Testis (tissue), 5 donors: ENCODE measurements around the gene NUP160. TPM values are rescaled to one million over a fixed set of nuclear protein-coding genes. Genes with fewer than 3 reads are reported as not detected.
A peak's percentile ranks its signal among the peaks of the same experiment; 100 is the strongest.
"Not testable (repeated sequence)": the region's sequence is repeated elsewhere in the genome, so short reads cannot be mapped to it uniquely, and the experiment has no call there.

Source experiments
- DNase-seq: peaks from one replicate; pipeline ENCODE4 v3.0.0-alpha.2; 2019
- H3K27ac ChIP-seq, 2 donors: fragments of 200-600 bp; sonication (generic); one replicate each; pipeline ENCODE4 v1.5.1; 2019
- H3K27me3 ChIP-seq: fragments of 200-600 bp; sonication (generic); one replicate; pipeline ENCODE4 v1.5.1; 2019
- H3K36me3 ChIP-seq: fragments of 200-600 bp; sonication (generic); one replicate; pipeline ENCODE4 v1.5.1; 2017; ENCODE audit warnings: low read depth; ENCODE audit errors: missing control alignments
- H3K4me1 ChIP-seq: fragments of 200-600 bp; sonication (generic); one replicate; pipeline ENCODE4 v1.5.1; 2019
- H3K4me3 ChIP-seq, 2 donors: fragments of 200-600 bp; sonication (generic); one replicate each; pipeline ENCODE4 v1.5.1; 2017 to 2019
- H3K9me3 ChIP-seq: fragments of 200-600 bp; sonication (generic); one replicate; pipeline ENCODE4 v1.5.1; 2017
- POLR2A ChIP-seq: fragments of 450-650 bp; IDR thresholded peaks from one replicate; pipeline ENCODE4 v1.6.1; 2017; ENCODE audit warnings: antibody characterized with exemption, mild to moderate bottlenecking, moderate library complexity
- WGBS, 2 donors: methylation state at CpG; one replicate each; pipeline ENCODE4 v1.1.5; 2018; 5-methylcytosine and 5-hydroxymethylcytosine counted together
- intact Hi-C: fragments of 100-400 bp; cut with DNase I; formaldehyde crosslinking; loops from one replicate; pipeline ENCODE4 v1.15.1; 2023; ENCODE audit warnings: low total_unique reads
- long read RNA-seq, 2 donors: transcript quantifications; one replicate each; lab custom pipeline, GENCODE V29; 2026
- polyA plus RNA-seq: library from polyadenylated mRNA; stranded (reverse); fragments of 350-450 nt; fragmentation: Illumina TruSeq; extraction: RNeasy Lipid Tissue Mini Kit (QIAGEN cat#74804); gene quantifications from one replicate; pipeline ENCODE4 v1.2.3, GENCODE V29; 2014; ENCODE audit warnings: low read depth, low replicate concordance; ENCODE audit not compliant: insufficient read depth
- total RNA-seq, 2 donors: library from RNA; depleted of rRNA; stranded (reverse); fragments of >200 nt; gene quantifications; one replicate each; pipeline ENCODE4 v1.2.3, GENCODE V29; 2016
- TF ChIP-seq, protein P1 (sequence below), 3 experiments: fragments of 450-650 bp in 2 of 3; fragments of 200-600 bp in 1 of 3; sonication (generic) in 1 of 3; IDR thresholded peaks; one replicate each; pipeline ENCODE4 v1.5.1; 2016 to 2019; ENCODE audit warnings: antibody characterized with exemption in 3 of 3, mild to moderate bottlenecking in 2 of 3, moderate library complexity in 1 of 3

Gene NUP160, protein sequence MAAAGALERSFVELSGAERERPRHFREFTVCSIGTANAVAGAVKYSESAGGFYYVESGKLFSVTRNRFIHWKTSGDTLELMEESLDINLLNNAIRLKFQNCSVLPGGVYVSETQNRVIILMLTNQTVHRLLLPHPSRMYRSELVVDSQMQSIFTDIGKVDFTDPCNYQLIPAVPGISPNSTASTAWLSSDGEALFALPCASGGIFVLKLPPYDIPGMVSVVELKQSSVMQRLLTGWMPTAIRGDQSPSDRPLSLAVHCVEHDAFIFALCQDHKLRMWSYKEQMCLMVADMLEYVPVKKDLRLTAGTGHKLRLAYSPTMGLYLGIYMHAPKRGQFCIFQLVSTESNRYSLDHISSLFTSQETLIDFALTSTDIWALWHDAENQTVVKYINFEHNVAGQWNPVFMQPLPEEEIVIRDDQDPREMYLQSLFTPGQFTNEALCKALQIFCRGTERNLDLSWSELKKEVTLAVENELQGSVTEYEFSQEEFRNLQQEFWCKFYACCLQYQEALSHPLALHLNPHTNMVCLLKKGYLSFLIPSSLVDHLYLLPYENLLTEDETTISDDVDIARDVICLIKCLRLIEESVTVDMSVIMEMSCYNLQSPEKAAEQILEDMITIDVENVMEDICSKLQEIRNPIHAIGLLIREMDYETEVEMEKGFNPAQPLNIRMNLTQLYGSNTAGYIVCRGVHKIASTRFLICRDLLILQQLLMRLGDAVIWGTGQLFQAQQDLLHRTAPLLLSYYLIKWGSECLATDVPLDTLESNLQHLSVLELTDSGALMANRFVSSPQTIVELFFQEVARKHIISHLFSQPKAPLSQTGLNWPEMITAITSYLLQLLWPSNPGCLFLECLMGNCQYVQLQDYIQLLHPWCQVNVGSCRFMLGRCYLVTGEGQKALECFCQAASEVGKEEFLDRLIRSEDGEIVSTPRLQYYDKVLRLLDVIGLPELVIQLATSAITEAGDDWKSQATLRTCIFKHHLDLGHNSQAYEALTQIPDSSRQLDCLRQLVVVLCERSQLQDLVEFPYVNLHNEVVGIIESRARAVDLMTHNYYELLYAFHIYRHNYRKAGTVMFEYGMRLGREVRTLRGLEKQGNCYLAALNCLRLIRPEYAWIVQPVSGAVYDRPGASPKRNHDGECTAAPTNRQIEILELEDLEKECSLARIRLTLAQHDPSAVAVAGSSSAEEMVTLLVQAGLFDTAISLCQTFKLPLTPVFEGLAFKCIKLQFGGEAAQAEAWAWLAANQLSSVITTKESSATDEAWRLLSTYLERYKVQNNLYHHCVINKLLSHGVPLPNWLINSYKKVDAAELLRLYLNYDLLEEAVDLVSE (N-terminal part only)
- 10 to 100 TPM; 46.1 to 50.6 TPM for total RNA-seq
- 28.4 TPM for polyA plus RNA-seq
- long read RNA-seq, donor 1, full-length matches to known transcripts = 4 of 4 reads
- long read RNA-seq, donor 1, partial matches to known transcripts = 0 of 4 reads
- long read RNA-seq, donor 1, other reads (novel, unspliced or antisense) = 0 of 4 reads
- long read RNA-seq, donor 2, full-length matches to known transcripts = 3 of 8 reads
- long read RNA-seq, donor 2, partial matches to known transcripts = 5 of 8 reads
- long read RNA-seq, donor 2, other reads (novel, unspliced or antisense) = 0 of 8 reads

DNA sequence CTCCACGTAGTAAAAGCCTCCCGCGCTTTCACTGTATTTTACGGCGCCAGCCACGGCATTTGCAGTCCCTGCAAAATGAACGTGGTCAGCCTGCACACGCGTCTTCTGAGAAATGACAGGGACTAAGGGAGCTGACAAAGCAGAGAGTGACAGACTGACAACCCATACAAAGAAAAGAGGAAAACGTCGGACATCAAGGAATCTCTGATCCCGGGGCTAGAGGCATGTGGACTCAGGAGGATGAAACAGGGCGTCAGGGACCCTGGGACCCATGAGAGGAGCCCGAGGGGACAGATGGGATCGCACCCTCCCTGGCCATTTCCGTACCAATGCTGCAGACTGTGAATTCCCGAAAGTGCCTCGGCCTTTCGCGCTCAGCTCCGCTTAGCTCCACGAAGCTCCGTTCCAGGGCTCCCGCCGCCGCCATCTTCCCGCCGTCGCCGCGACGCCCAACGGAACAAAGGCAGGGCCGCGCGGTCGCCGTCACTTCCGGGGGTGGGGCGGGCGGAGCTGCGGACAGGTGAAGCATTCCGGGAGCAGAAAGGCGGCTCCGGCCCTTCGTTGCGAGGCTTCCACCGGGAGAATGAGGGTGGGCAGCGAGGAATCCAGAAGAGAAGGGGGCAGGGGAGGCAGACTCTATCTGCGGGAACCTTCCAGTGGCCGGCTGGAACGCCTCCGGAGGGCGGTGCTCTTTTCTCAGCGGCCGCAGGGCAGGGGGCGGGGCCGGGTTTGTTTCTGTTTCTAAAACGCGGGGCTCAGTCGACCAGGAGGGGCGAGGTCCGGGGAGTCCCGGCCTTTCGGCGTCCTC, at the start of gene NUP160:
Gene NUP160, minus strand, starts transcription at position 459 of the 808 bp plus-strand sequence. Its CDS starts 32 bp downstream, at position 427.
- Histone ChIP-seq H3K4me1 (peaks cover 12% of the 10 kb centered on the region), H3K27ac (peak within 1 kb of the TSS; percentile 90 to 93), H3K9me3 (no peaks in the 10 kb centered on the region), H3K4me3 (peak within 1 kb of the TSS; percentile 71 to 84), H3K36me3 (no peaks in the 10 kb centered on the region), H3K27me3 (no peaks in the 10 kb centered on the region)
- WGBS, 2 donors = 0% methylated on average over 23 to 64 of the region's 66 CpGs
- intact Hi-C loops = no loop called here
- DNase-seq = peak; percentile 94
- peak; percentile 45 for TF ChIP-seq POLR2A
- TF ChIP-seq, protein P1, sequence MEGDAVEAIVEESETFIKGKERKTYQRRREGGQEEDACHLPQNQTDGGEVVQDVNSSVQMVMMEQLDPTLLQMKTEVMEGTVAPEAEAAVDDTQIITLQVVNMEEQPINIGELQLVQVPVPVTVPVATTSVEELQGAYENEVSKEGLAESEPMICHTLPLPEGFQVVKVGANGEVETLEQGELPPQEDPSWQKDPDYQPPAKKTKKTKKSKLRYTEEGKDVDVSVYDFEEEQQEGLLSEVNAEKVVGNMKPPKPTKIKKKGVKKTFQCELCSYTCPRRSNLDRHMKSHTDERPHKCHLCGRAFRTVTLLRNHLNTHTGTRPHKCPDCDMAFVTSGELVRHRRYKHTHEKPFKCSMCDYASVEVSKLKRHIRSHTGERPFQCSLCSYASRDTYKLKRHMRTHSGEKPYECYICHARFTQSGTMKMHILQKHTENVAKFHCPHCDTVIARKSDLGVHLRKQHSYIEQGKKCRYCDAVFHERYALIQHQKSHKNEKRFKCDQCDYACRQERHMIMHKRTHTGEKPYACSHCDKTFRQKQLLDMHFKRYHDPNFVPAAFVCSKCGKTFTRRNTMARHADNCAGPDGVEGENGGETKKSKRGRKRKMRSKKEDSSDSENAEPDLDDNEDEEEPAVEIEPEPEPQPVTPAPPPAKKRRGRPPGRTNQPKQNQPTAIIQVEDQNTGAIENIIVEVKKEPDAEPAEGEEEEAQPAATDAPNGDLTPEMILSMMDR (IDR thresholded peaks at IDR 0.05) = no peak

GRCh38 chr11:47896199-47896598, 48.0 kb upstream of the NUP160 start:
- TF ChIP-seq POLR2A = no peak
- TF ChIP-seq, protein P1 (IDR thresholded peaks at IDR 0.05) = no peak
- Histone ChIP-seq H3K36me3 (no peaks in the 10 kb centered on the region), H3K27me3 (no peaks in the 10 kb centered on the region), H3K27ac (no peak overlapping the region), H3K9me3 (no peaks in the 10 kb centered on the region), H3K4me1 (no peaks in the 10 kb centered on the region), H3K4me3 (no peak overlapping the region)
- no peak for DNase-seq
- 95 to 99% methylated on average over 7 of the region's 7 CpGs for WGBS, 2 donors
- intact Hi-C loops = no loop called here

DNA sequence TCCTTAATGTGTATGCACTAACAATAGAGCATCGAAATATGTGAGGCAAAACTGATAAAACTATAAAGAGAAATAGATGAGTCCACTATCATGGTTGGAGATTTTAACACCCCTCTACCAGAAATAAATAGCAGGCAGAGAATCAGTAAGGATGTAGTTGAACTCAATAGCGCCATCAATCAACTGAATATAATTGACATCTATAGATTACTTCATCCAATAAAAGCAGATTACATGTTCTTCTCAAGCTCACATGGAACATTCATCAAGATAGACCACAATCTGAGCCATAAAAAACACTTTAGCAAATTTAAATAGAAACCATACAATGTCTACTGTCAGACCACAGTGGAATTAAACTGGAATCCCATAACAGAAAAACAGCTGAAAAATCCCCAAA, 46.9 kb upstream of the NUP160 start:
- Histone ChIP-seq H3K27me3 (no peaks in the 10 kb centered on the region), H3K4me1 (no peaks in the 10 kb centered on the region), H3K27ac (no peak overlapping the region), H3K9me3 (no peaks in the 10 kb centered on the region), H3K4me3 (no peak overlapping the region), H3K36me3 (no peaks in the 10 kb centered on the region)
- TF ChIP-seq, protein P1 (IDR thresholded peaks at IDR 0.05) = no peak
- TF ChIP-seq POLR2A = no peak
- intact Hi-C loops = no loop called here
- WGBS, 2 donors = 89 to 93% methylated on average over 2 of the region's 2 CpGs
- DNase-seq = no peak

GRCh38 chr11:47892546-47893276, 44.6 kb upstream of the NUP160 start:
- H3K9me3 ChIP-seq, H3K4me1 ChIP-seq, H3K27ac ChIP-seq, H3K36me3 ChIP-seq, H3K27me3 ChIP-seq, intact Hi-C loops, DNase-seq: not testable (repeated sequence)
- WGBS, 2 donors = 60 to 87% methylated on average over 5 to 39 of the region's 57 CpGs
- peak overlapping the region in 1 of 2 donors; percentile 26 for H3K4me3 ChIP-seq
